ENCODE results near the gene APOF.

Gene APOF

GRCh38 chr12:56377310-56377988 lies 14.8 kb upstream of the APOF start:
- TF ChIP-seq CTCF (conservative IDR thresholded peaks at IDR 0.05) (no peak), ZFX (IDR thresholded peaks at IDR 0.05) (no peak)
- H3K27ac ChIP-seq = no peak overlapping the region

DNA sequence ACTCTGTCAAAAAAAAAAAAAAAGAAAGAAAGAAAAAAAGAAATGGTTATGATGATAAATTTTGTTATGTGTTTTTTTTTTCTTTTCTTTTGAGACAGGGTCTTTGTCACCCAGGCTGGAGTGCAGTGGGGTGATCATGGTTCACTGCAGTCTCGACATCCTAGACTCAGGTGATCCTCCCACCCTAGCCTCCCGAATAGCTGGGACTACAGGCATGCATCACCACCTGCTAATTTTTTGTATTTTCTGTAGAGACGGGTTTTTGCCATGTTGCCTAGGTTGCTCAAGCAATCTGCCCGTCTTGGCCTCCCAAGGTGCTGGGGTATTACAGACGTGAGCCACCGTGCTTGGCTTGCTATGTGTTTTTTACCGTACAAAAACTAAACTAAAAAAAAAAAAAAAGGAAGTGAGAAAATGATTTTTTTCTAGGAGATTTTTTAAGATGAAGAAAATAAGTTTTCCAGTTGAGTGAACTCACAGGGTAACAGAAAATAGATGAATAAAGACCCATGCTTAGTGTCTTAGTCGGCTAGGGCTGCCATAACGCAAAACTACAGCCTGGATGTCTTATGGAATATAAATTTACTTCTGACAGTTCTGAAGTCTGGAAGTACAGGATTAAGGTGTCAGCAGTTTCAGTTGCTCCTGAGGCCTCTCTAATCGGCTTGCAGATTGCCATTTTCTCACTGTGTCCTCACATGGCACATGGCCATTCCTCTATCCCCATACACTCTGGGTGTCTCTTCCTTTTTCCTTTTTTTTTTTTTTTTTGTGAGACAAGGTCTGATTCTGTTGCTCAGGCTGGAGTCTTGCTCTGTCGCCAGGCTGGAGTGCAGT lies 13.2 kb upstream of the APOF start:
- TF ChIP-seq ZFX (IDR thresholded peaks at IDR 0.05) = no peak
- no peak for TF ChIP-seq CTCF (conservative IDR thresholded peaks at IDR 0.05)
- no peak overlapping the region for H3K27ac ChIP-seq

GRCh38 chr12:56374726-56375597 lies 12.3 kb upstream of the APOF start:
- TF ChIP-seq CTCF (conservative IDR thresholded peaks at IDR 0.05) = no peak
- TF ChIP-seq ZFX (IDR thresholded peaks at IDR 0.05) = no peak
- no peak overlapping the region for H3K27ac ChIP-seq

GRCh38 chr12:56373515-56373914 lies 10.9 kb upstream of the APOF start:
- H3K27ac ChIP-seq = no peak overlapping the region

GRCh38 chr12:56366948-56367347 lies 4.3 kb upstream of the APOF start:
- TF ChIP-seq ZFX (IDR thresholded peaks at IDR 0.05) (no peak), CTCF (conservative IDR thresholded peaks at IDR 0.05) (no peak)
- H3K27ac ChIP-seq = no peak overlapping the region

More at GRCh38 chr12:56373515-56373914, 10.9 kb upstream of the APOF start:
- no peak for TF ChIP-seq ZFX (IDR thresholded peaks at IDR 0.05)
- no peak for TF ChIP-seq CTCF (conservative IDR thresholded peaks at IDR 0.05)

DNA sequence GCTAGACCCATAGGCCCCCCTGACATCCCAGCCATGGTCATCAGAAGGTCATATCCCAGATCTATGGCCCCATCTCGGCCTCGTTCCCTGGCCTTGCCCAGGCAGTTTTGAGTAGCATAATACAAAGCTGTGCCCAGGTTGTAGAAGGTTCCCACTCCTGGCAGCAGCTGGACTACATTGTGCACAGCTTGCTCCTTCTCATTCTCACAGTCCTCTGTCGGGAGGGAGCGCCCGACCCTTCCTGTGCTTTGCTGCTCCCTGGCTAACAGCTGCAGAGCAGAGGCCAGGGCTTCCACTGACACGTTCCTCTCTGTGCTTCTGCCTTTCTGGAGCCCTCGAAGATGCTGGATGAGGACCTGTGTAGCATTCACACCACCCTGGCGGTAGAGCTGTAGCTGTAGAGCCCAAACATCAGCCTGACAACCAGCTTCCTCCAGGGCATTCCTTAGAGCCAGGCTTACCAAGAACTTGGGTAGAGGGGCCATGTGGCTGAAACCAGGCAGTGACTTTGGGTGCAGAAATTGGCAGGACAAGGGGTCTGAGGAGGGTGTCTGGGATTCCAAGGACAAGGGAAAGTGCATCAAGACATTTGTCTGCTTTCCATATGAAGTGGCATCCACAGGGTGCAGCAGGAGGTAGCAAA lies 1.0 kb downstream of the APOF start:
- H3K27ac ChIP-seq = no peak overlapping the region; the same call in 1 of the 2 replicates
- TF ChIP-seq CTCF (conservative IDR thresholded peaks at IDR 0.05) = no peak
